ENCODE measurements around the gene MRPS22.

GRCh38 chr3:139307072-139307491 lies 36.7 kb upstream of the MRPS22 start:
- TF ChIP-seq CTCF (conservative IDR thresholded peaks at IDR 0.05; ENCODE audit: low read length) (no peak), EZH2phosphoT487 (IDR thresholded peaks at IDR 0.05; ENCODE audit: borderline replicate concordance) (no peak)

Data from Loucy (cell line).